ENCODE results near the gene KISS1R.
"Not testable (repeated sequence)": the region's sequence is repeated elsewhere in the genome, so short reads cannot be mapped to it uniquely, and the experiment has no call there.

KISS1R gene

GRCh38 chr19:875265-875879, 41.8 kb upstream of the KISS1R start:
- Histone ChIP-seq H3K27me3 (no peaks in the 10 kb centered on the region), H3K9me3 (no peaks in the 10 kb centered on the region), H3K4me1 (peaks cover 10% of the 10 kb centered on the region), H3K36me3 (peaks cover 12% of the 10 kb centered on the region), H3K4me3 (ENCODE audit: low read depth, low read length) (no peak overlapping the region)
- TF ChIP-seq CTCF (IDR thresholded peaks at IDR 0.05; ENCODE audit: low read depth, low read length): no peak
- DNase-seq: no peak

GRCh38 chr19:876089-876488, 41.0 kb upstream of the KISS1R start:
- peaks cover 8% of the 10 kb centered on the region for H3K4me1 ChIP-seq
- peaks cover 14% of the 10 kb centered on the region for H3K36me3 ChIP-seq
- TF ChIP-seq CTCF (IDR thresholded peaks at IDR 0.05; ENCODE audit: low read depth, low read length): no peak
- no peak for DNase-seq
- no peaks in the 10 kb centered on the region for H3K9me3 ChIP-seq
- no peak overlapping the region for H3K4me3 ChIP-seq (ENCODE audit: low read depth, low read length)
- no peaks in the 10 kb centered on the region for H3K27me3 ChIP-seq

- H3K4me1 ChIP-seq: peaks cover 5% of the 10 kb centered on the region
- no peaks in the 10 kb centered on the region for H3K27me3 ChIP-seq
- no peak overlapping the region for H3K4me3 ChIP-seq (ENCODE audit: low read depth, low read length)
- peaks cover 22% of the 10 kb centered on the region for H3K36me3 ChIP-seq
- no peak for DNase-seq
- no peaks in the 10 kb centered on the region for H3K9me3 ChIP-seq
- no peak for TF ChIP-seq CTCF (IDR thresholded peaks at IDR 0.05; ENCODE audit: low read depth, low read length)
Measured at GRCh38 chr19:876780-877314, 40.3 kb upstream of the KISS1R start.

GRCh38 chr19:877992-878660, 39.0 kb upstream of the KISS1R start:
- H3K4me1 ChIP-seq; H3K27me3 ChIP-seq; H3K9me3 ChIP-seq; DNase-seq; H3K4me3 ChIP-seq (ENCODE audit: low read depth, low read length): not testable (repeated sequence)
- H3K36me3 ChIP-seq: peaks cover 28% of the 10 kb centered on the region

GRCh38 chr19:878751-879561, 38.2 kb upstream of the KISS1R start:
- not testable (repeated sequence) for H3K9me3 ChIP-seq; DNase-seq; H3K4me3 ChIP-seq (ENCODE audit: low read depth, low read length); H3K27me3 ChIP-seq; H3K4me1 ChIP-seq
- peaks cover 33% of the 10 kb centered on the region for H3K36me3 ChIP-seq

- TF ChIP-seq CTCF (IDR thresholded peaks at IDR 0.05; ENCODE audit: low read depth, low read length): no peak
- no peak overlapping the region for H3K4me3 ChIP-seq (ENCODE audit: low read depth, low read length)
- no peak for DNase-seq
- peaks cover 4% of the 10 kb centered on the region; the same call in 1 of the 2 replicates for H3K4me1 ChIP-seq
- H3K27me3 ChIP-seq: no peaks in the 10 kb centered on the region
- H3K36me3 ChIP-seq: peaks cover 33% of the 10 kb centered on the region
- H3K9me3 ChIP-seq: no peaks in the 10 kb centered on the region
Measured at GRCh38 chr19:879711-880438, 37.3 kb upstream of the KISS1R start.

Data from BE2C (cell line).